Ureter (tissue), 1 donor: ENCODE measurements around the gene CCDC73. TPM values are rescaled to one million over a fixed set of nuclear protein-coding genes. Genes with fewer than 3 reads are reported as not detected.
A peak's percentile ranks its signal among the peaks of the same experiment; 100 is the strongest.
"Not testable (repeated sequence)": the region's sequence is repeated elsewhere in the genome, so short reads cannot be mapped to it uniquely, and the experiment has no call there.

ENCODE experiments used
- DNase-seq: peaks from one replicate; pipeline ENCODE4 v3.0.0-alpha.2; 2020; ENCODE audit warnings: low spot score
- total RNA-seq: library from RNA; stranded (reverse); gene quantifications from one replicate; pipeline ENCODE4 v1.2.4, GENCODE V29; 2023
- donor health status: DM: yes; HTN: yes; CAD: no.

The CCDC73 gene
- 0.26 TPM for total RNA-seq

- no peak for DNase-seq
Observed at GRCh38 chr11:32794439-32794838, at the start of gene CCDC73. TSS of gene CCDC73 (minus strand) at chr11:32794662. CDS start at chr11:32760243, 34,419 bp downstream.

DNA sequence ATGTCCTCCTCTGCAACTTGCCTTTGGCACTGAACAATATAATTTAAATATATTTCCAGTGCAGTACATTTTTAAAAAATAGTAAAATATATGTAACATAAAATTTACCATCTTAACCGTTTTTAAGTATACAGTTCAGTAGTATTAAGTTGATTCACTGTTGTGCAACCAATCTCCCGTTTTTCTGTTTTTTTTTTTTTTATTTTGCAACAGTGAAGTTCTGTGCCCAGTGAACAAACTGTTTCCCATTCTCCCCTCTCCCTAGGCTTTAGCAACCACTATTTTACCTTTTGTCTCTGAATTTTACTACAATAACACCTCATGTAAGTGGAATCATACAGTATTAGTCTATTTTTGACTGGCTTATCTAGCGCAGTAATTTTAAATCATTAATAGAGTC is 49.1 kb upstream of the CCDC73 start:
- DNase-seq, result no peak

GRCh38 chr11:32840587-32840986 is 46.1 kb upstream of the CCDC73 start:
- DNase-seq, result no peak

- DNase-seq, result no peak
Observed at GRCh38 chr11:32839308-32839707, 44.8 kb upstream of the CCDC73 start.

DNA sequence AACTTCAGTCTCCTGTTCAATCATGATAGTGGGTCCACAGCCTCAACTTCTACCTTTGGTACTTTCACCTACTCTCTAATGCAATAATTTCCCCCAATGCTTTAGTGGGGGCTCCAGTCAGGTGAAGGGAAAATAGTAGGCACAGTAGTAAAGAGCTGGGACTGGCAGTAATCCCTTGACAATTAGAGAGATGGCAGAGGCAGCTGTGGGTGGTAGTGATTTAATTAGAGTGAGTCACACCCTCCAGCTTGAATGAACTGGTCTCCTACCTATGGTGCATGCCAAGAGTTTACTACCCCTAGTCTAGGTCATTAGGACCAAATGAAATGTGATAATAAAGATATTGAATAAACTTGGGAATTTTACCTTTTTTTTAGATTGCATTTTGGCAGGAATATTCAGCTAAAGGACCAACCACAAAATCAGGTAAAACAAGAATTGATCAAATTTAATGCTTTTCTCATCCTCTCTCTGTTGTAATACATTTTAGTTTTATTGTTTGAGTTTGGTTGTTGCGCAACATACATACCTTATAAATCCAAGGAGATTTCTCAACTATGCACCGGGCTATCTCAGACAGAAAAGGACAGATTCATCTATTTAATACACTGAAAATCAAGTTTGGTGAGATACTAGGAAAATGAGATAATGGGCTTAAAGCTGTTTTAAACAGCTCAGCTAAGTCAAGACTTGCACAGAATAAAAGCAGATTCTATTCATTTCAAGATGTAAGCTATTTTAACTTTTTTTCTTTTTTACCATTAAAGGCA is 44.2 kb upstream of the CCDC73 start:
- no peak for DNase-seq

DNA sequence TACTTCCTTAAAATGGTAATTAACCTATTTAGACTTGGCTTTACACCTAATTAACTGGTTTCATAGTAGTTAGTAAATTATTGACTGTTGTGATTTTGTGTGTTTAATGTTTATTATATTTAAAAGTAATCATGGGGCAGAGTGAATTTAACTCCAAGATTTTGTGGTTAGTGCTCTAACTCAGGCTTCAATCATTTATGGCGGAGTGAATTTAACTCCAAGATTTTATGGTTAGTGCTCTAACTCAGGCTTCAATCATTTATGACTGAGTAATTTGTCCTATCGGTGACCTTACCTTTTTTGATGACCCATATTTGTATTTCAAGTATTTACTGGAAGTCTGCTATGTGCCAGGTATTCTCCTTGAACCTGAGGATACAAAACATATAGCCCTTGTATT is 42.5 kb upstream of the CCDC73 start:
- DNase-seq, result no peak

- no peak for DNase-seq
Observed at GRCh38 chr11:32833921-32834320, 39.5 kb upstream of the CCDC73 start.

DNA sequence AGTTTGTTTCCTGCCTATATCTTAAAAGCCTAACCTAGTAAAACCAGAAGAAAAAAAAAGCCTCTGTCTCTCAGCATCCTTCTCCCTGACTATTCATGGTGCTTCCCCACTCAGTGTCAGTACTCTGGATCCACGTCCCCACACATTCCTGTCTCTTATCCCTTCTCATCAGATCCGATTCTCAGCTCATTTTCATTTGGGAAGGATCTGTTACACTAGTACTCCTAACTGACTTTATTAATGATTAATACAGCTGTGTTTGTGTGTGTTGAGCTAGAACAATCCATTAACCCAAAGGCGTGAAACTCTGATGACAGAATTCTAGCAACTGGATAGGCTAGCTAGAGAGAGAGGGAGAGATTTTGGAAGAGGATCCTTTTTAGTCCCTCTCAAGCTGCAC is 36.8 kb upstream of the CCDC73 start:
- DNase-seq, result no peak

GRCh38 chr11:32830796-32831195 is 36.3 kb upstream of the CCDC73 start:
- no peak for DNase-seq

DNA sequence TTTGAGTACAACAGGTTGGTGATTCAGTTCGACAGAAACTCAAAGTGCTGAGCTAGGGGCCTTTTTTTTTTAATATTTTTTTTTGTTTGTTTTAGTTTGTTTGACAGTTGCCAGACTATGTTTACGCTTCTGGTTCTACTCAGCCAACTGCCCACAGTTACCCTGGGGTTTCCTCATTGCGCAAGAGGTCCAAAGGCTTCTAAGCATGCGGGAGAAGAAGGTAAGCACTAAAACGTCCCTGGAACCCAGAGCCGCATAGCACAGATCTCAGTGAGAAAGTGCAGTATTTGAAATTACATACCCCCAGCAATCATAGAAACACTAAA is 35.9 kb upstream of the CCDC73 start:
- DNase-seq, result peak; percentile 65

DNA sequence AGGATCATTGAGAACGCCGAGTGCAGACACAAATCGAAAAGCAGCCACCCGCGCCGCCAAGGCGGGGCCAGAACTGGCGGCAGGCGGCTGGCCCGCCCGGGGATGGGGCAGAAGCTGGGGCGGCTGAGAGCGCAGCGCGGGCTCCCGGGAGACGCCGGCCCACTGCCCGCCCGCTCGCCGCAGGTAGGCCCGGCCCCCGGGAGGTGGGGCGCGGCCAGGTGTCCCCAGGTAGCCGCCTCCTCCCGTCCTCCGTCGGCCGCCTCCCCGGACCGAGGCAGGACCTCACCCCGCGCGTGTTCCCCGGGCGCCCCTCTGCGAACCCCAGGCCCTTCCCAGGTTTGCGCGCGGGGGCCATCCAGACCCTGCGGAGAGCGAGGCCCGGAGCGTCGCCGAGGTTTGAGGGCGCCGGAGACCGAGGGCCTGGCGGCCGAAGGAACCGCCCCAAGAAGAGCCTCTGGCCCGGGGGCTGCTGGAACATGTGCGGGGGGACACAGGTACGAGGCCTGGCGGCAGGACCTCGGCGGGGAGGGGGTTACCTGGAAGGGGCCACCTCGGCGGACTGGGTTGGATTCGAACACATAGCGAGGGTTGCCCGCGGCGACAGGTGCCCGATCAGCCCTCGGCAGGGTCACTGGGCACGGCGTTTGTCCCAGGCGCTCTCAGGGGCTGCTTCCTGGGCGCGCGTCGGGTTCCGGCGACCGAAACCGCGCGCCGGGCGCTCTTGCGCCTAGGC is 35.4 kb upstream of the CCDC73 start, which contains the start of gene PRRG4:
PRRG4 (plus strand) TSS at position 248 of the 733 bp plus-strand sequence. CDS start 603 bp downstream, outside the sequence.
- DNase-seq, result peak; percentile 73

DNA sequence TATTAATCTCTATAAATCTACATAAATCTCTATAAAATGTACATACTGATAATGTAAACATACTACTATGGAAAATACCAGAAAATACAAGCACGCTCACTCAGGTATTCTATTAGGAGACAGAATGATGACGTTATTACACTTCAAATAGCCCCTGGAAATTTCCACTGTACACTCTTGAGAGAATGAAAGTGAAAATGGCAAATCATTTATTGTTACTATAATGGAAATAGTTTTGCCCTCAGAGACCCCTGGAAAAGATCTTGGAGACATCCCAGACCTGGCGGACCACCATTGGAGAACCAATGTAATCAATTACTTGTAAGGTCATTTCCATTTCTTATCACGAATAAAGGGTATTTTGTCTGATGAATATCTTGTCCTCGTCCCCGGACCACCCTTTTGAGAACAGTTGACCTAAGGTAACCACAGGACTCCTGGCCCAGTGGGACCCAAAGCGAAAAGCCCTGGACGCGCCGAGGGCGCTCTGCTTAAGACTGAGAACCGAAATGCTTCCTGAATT is 34.8 kb upstream of the CCDC73 start:
- no peak for DNase-seq

- DNase-seq, result no peak
Observed at GRCh38 chr11:32827276-32827675, 32.8 kb upstream of the CCDC73 start.

DNA sequence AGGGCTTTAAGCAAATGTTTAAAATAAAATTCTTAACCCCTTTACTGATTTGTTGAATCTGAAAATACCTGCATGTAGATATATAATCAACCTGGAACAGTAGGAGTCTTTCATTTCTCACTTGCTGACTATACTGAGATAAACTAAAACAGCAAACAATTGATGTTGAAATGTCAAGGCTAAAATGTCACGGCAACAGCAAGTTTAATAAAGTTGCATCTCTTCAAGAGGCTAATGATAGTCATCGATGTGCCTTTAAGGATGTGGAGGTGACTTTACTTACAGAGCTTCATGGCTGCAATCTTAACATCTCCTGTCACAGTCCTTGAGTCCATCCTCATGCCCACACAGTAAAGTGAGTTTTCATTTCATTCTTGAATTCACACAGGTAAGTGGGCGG is 31.7 kb upstream of the CCDC73 start:
- no peak for DNase-seq

GRCh38 chr11:32823617-32824016 is 29.2 kb upstream of the CCDC73 start:
- DNase-seq, result not testable (repeated sequence)

DNA sequence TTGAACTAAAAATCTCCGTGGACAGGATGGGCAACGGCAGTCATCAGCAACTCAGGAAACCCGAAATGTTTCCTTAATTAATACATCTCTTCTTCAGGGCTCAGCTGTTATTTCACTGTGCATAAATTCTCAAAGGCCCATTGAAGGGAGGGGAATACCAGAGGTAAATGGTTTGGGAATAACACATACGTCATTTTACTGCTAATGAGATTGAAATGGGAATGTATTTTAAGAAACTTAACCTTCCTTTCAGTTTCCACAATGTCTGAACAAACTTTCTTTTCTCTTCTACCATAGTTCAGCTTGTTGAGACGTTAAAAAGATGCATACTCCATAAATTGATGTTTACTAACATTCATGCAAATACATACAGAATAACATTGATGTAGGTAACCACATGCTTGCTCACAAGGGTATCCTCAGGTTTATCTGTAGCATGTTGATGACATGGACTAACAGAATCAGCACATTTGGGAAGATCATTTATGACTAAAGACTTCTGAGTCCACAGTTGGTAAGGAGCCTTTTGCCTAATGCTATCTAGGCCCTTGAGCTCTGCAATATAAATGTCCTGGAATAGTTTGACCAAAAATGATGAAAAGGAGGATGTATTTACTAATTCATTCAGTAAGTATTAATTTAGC is 27.6 kb upstream of the CCDC73 start:
- DNase-seq, result no peak

DNA sequence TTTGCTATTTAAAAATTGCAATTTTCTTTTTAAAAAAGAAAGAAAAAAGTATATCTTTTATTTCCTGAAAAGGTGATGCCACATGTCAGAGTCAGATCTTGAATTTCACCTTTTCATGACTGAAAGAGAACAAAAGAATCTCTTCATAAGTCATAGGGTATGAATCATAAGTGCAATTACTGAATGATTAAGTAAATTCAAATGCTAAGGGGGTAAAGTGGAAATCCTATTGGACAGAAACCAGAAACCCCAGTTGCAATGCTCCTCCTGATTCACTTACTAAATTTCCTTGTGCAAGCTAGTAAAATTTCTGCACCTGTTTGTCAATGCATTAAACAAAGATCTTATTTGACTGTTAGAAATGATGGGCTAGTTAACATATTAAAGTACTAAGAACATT is 27.1 kb upstream of the CCDC73 start:
- DNase-seq, result no peak

GRCh38 chr11:32820497-32820896 is 26.0 kb upstream of the CCDC73 start:
- DNase-seq, result no peak

DNA sequence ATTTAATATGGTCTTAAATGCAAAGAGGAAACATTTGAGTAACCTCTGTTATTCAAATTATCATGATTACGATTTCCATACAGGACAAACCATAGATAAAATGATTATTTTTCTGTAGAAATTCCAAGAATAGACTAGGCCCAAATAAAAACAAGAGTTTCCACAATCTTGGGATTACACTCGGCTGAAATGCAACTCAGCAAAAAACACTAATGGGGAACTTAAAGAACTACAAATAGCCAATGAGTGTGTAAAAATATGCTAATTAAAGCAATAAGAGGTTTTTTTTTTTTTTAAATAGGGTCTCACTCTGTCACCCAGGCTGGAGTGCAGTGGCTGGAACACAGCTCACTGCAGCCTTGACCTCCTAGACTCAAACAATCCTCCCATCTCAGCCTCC is 24.7 kb upstream of the CCDC73 start:
- DNase-seq, result no peak

- DNase-seq, result no peak
Observed at GRCh38 chr11:32817852-32818183, 23.4 kb upstream of the CCDC73 start.

DNA sequence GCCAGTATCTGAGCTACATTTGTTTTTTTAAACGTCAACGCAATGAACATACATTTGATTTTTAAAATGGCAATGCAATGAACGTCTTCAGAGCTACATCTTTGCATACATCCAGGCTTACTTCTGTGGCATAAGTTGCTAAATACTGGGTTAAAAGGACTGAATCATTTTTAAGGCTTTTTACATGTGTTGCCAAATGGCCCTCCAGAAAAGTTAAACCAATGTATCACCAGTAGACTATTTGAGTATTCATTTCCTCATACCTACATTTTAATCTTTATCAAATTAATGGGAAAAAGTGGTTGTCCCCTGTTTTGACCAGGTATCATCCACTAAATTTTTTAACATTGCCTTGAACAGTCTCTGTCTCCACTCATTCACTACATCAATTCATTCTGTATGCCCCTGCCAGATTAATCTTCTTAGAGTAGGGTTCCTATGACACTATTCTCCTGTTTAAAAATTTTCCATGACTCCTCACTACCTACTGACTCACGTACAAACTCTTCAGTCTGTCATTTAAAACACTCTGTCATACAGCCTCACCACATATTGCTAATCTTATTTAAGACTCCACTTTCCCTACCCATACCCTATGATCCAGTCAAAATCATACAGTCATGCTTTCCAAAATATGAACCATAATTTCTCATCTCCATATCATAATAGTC is 22.9 kb upstream of the CCDC73 start:
- DNase-seq, result no peak

GRCh38 chr11:32809313-32809712 is 14.9 kb upstream of the CCDC73 start:
- peak; percentile 72 for DNase-seq
